ENCODE results near the gene ERVV-1. TPM values are rescaled to one million over a fixed set of nuclear protein-coding genes. Genes with fewer than 3 reads are reported as not detected.

Gene ERVV-1
- total and polyA plus RNA-seq, 2 of the 4 experiments (the other 2 are of a cell fraction), result not detected

DNA sequence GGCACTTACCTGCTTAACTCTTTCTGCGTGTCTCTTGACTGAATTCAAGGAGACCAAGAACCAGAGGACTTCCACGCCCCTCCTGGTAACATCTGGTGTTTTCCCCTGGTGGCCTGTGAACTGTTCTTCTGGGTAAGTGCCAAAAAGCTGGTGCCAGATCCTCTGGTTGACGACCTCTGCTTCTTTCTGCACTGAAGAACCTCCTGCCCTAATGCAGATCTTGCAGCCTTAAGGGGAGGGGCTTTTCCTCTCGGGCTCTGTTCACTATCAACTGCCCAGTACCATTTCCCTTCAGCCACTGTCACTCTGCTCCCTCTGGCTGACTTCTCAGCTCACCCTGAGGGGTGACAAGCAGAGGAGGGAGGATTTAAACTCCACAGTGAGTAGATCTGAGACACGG is 6.1 kb upstream of the ERVV-1 start:
- POLR2A ChIA-PET (ENCODE audit: unreplicated experiment), result no interaction called here
- Histone ChIP-seq H3K18ac (ENCODE audit: low read depth, low read length) (no peak overlapping the region), H3K4me2 (ENCODE audit: low read depth, low read length) (no peak overlapping the region), H4K91ac (ENCODE audit: insufficient read depth, low read depth, low read length) (no peak overlapping the region), H4K20me1 (ENCODE audit: insufficient read depth, low read length) (no peaks in the 10 kb centered on the region), H2BK20ac (ENCODE audit: low read depth, low read length) (no peak overlapping the region), H3K4me1 (ENCODE audit: control insufficient read depth, insufficient read depth, low read length) (no peaks in the 10 kb centered on the region), H3K14ac (replicated peaks; ENCODE audit: low read depth, low read length) (no peak overlapping the region), H3K27ac (ENCODE audit: insufficient read depth, low read length) (no peak overlapping the region), H3K9me3 (ENCODE audit: control insufficient read depth, insufficient read depth, low read length) (peaks cover 24% of the 10 kb centered on the region), H3K23ac (ENCODE audit: low read depth, low read length) (no peak overlapping the region), H2BK5ac (ENCODE audit: low read depth, low read length, poor library complexity, severe bottlenecking) (no peak overlapping the region), H3K4me3 (ENCODE audit: insufficient read depth, low read depth, low read length) (no peak overlapping the region), H3K36me3 (ENCODE audit: control insufficient read depth, insufficient read depth, low read length) (no peaks in the 10 kb centered on the region), H4K5ac (ENCODE audit: low read depth, low read length) (no peak overlapping the region), H3K9ac (ENCODE audit: low read depth, low read length) (no peak overlapping the region), H3K56ac (ENCODE audit: extremely low read depth, insufficient read depth, low read length) (no peak overlapping the region), H4K8ac (ENCODE audit: low read depth in 2 of 2, low read length in 2 of 2) (no peak overlapping the region), H2BK15ac (ENCODE audit: low read depth, low read length) (no peak overlapping the region), H2AFZ (replicated peaks; ENCODE audit: low read length, poor library complexity) (no peak overlapping the region), H2AK5ac (ENCODE audit: low read depth, low read length) (no peak overlapping the region), H3K4ac (ENCODE audit: low read depth, low read length) (no peak overlapping the region), H3K9me1 (ENCODE audit: insufficient read depth, low read length) (no peaks in the 10 kb centered on the region), H3K27me3 (ENCODE audit: control insufficient read depth, insufficient read depth, low read length) (no peaks in the 10 kb centered on the region), H3K79me1 (ENCODE audit: low read depth in 1 of 2, low read length in 2 of 2) (no peaks in the 10 kb centered on the region), H2BK120ac (ENCODE audit: low read depth, low read length) (no peak overlapping the region), H2AK9ac (replicated peaks; ENCODE audit: low read depth, low read length, poor library complexity) (no peak overlapping the region)
- ATAC-seq (ENCODE audit: low read depth) (no peak), DNase-seq (no peak)
- no TSS peak for BruUV-seq (replicated peaks)
- dilution Hi-C loops (cut with HindIII; ENCODE audit: low sequenced_read_pairs, unreplicated experiment), result no loop called here
- in situ Hi-C loops (cut with MboI; ENCODE audit: low sequenced_read_pairs), result no loop called here
- WGBS, 2 experiments (ENCODE audit: extremely low coverage in 2 of 2, insufficient read length in 1 of 2), result 40% methylated on average over 2 of the region's 5 CpGs; no CpG with 5 or more reads in 1 of the 2 experiments
- intact Hi-C loops (cut with micrococcal nuclease), result no loop called here
- CTCF ChIA-PET, result no interaction called here
- TF ChIP-seq NFE2L2 (IDR thresholded peaks at IDR 0.05; ENCODE audit: low read depth, low read length), result no peak
- TF ChIP-seq CHD1 (IDR thresholded peaks at IDR 0.05; ENCODE audit: low read depth, low read length), result no peak
- TF ChIP-seq CEBPB (IDR thresholded peaks at IDR 0.05; ENCODE audit: low read depth, low read length), result no peak
- no peak for TF ChIP-seq MXI1 (IDR thresholded peaks at IDR 0.05; ENCODE audit: borderline replicate concordance, low read depth, low read length)
- TF ChIP-seq, protein P1, sequence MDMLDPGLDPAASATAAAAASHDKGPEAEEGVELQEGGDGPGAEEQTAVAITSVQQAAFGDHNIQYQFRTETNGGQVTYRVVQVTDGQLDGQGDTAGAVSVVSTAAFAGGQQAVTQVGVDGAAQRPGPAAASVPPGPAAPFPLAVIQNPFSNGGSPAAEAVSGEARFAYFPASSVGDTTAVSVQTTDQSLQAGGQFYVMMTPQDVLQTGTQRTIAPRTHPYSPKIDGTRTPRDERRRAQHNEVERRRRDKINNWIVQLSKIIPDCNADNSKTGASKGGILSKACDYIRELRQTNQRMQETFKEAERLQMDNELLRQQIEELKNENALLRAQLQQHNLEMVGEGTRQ (IDR thresholded peaks at IDR 0.05; ENCODE audit: low read depth, low read length), result no peak
- no peak for TF ChIP-seq SMC3 (IDR thresholded peaks at IDR 0.05; ENCODE audit: low read depth, low read length)
- TF ChIP-seq RAD21 (IDR thresholded peaks at IDR 0.05; ENCODE audit: low read length), result no peak
- no peak for TF ChIP-seq POLR2A (IDR thresholded peaks at IDR 0.05; ENCODE audit: low read depth, low read length)
- no peak for TF ChIP-seq BHLHE40 (IDR thresholded peaks at IDR 0.05; ENCODE audit: low read depth, low read length)
- TF ChIP-seq, protein P2, sequence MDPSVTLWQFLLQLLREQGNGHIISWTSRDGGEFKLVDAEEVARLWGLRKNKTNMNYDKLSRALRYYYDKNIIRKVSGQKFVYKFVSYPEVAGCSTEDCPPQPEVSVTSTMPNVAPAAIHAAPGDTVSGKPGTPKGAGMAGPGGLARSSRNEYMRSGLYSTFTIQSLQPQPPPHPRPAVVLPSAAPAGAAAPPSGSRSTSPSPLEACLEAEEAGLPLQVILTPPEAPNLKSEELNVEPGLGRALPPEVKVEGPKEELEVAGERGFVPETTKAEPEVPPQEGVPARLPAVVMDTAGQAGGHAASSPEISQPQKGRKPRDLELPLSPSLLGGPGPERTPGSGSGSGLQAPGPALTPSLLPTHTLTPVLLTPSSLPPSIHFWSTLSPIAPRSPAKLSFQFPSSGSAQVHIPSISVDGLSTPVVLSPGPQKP (IDR thresholded peaks at IDR 0.05; ENCODE audit: borderline replicate concordance, low read depth, low read length), result no peak
- TF ChIP-seq RFX5 (IDR thresholded peaks at IDR 0.05; ENCODE audit: low read depth, low read length), result no peak
- TF ChIP-seq MAFK (IDR thresholded peaks at IDR 0.05; ENCODE audit: low read depth, low read length), result no peak

Measured in IMR-90 (cell line).